GM18520 (cell line): ENCODE data around the gene CEACAM8.
"Not testable (repeated sequence)": the region's sequence is repeated elsewhere in the genome, so short reads cannot be mapped to it uniquely, and the experiment has no call there.

Source experiments
- ATAC-seq: cut with Tn5 transposase; IDR thresholded peaks from one replicate; pipeline ENCODE4 v1.9.1; 2021; ENCODE audit not compliant: unreplicated experiment

CEACAM8 gene

DNA sequence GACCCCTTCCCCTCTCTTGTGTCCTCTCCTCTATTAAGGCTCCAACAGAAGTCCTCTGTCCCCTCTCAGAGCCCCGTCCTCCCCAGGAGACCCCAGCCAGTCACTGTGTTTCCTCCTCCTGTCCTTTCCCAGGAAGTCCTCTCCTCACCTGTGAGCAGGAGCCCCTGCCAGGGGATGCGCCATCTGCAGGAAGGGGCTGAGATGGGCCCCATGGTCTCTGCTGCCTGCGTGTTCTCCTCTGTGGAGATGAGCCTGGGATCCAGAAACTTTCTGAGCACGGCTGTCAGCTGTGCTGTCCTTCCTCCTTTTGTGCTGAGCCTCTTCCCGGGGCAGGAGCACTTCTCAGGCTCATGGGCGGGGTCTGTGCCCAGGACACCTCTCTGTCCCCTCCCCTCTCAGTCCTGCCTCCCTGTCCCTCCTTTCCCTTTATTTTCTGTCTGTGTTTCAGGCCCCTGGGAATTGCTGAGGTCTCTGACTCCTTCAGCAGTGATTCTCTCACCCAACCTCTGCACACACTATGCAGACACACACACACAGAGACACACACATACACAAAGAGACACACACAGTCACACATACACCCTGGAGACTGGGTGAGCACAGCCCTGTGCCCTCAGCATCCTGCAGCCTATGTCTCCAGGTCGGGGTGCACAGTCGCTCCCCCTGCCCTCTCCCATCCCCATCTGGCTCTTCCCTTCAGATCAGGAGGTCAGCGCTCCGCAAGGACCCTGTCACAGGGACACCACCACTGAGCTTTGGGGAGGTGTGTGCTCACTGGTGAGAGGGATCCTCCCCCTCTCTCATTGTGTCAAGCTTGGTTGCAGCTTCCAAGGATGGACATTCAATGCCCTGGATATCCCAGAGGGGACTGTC, at the start of gene CEACAM8:
CEACAM8 (minus strand) TSS at position 308 of the 873 bp plus-strand sequence; CDS start at position 212, 96 bp downstream.
- no peak for ATAC-seq

DNA sequence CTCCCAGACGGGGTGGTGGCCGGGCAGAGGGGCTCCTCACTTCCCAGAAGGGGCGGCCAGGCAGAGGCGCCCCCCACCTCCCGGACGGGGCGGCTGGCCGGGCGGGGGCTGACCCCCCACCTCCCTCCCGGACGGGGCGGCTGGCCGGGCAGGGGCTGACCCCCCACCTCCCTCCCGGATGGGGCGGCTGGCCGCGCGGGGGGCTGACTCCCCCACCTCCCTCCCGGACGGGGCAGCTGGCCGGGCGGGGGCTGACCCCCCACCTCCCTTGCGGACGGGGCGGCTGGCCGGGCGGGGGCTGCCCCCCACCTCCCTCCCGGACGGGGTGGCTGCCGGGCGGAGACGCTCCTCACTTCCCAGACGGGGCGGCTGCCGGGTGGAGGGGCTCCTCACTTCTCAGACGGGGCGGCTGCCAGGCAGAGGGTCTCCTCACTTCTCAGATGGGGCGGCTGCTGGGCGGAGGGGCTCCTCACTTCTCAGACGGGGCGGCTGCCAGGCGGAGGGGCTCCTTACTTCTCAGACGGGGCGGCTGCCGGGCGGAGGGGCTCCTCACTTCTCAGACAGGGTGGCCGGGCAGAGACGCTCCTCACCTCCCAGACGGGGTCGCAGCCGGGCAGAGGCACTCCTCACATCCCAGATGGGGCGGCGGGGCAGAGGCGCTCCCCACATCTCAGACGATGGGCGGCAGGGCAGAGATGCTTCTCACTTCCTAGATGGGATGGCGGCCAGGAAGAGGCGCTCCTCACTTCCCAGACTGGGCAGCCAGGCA, 44.8 kb upstream of the CEACAM8 start:
- not testable (repeated sequence) for ATAC-seq

DNA sequence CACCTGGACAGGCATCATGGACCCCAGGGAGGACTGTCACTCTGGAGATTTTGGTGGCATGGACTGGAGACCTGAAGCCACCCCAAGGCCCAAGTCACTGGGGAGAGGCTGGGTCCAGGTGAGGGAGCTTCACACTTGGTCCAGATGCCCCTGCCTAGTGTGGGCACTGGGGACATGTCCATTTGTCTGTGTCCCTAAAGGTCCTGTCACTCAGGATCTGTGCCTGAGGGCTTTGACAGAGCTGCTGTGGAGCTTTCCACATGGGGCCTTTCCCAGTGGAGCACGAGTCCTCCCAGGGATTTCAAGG, 40.5 kb upstream of the CEACAM8 start:
- ATAC-seq, result no peak

DNA sequence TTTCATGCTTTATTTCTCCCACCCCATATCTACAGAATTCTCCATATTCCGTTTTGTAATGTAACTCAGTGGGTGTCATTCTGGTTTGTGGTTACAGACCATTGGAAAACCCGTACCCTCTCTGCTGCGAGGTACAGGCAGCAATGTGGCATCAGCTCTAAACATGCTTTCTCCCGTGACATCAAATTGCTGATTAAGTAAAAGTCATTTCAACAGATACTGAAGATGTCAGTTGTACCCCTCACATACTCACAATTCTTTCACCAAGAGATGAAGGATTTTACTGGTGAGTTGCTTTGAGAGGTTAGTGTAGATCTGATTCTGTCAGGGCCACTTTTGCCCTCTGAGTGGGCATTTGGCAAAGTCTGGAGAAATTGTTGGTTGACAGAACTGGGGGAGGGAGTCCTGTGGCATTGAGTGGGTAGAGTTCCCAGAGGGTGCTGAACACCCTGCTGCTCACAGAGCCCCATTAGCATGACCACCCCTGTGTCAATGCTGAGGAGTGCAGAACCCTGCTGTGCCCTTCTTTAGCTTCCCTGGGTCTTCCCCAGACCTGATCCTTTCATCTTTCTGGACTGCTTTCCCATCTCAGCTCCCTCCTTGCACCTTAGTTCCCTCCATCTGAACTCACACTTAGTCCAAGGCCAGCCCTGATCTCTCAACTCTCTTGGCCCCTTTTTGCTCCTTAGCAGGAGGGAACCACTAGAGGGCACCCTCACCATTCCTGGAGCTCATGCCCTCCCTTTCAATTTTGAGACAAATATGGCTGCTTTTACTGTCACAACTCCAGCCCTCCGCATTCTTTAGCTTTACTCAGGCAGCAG, 39.9 kb upstream of the CEACAM8 start:
- ATAC-seq, result no peak

DNA sequence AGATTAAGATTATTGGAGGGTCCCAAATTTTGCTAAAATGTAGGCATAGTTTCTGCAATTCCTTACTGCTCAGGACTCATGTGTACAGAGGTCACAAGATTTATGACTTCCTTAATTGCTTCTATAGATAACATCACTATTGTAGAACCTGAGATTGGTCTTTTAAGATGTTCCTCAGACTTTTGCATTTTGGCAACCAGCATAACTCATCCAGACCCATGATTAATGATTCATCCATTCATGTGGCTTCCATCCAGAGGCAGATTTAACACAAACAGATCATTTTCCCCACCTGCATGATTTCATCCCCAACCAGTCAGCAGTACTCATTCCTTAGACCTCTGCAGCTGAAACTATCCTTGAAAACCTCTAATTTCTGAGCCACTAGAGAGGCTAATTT, 34.5 kb upstream of the CEACAM8 start:
- ATAC-seq, result no peak

DNA sequence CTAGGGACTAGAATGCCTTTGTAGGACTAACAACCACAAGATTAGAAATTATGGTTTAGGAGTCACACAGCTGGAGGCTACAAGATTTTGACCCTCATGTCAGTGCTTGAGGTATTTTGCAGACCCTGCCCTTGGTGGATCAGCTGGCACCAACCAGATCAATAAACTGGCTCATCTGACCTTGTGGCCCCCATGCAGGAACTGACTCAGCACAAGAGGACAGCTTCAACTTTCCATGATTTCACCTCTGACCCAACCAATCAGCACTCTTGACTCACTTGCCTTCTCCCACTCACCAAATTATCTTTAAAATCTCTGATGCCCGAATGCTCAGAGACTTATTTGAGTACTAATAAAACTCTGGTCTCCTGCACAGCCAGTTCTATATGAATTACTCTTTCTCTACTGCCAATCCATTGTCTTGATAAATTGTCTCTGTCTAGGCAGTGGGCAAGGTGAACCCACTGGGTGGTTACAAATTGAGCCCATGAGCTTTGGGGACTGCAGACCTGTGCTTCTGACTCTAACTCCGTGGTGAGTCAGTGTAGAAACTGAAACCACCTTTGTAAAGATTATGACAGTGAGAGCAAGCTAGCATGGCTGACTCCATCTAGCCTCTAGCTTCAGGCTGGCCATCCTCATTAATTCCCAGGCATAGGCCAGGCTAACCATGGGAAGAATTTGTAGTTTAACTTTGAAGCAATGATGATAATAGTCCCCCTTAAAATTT, 33.9 kb upstream of the CEACAM8 start:
- peak; percentile 48 for ATAC-seq

DNA sequence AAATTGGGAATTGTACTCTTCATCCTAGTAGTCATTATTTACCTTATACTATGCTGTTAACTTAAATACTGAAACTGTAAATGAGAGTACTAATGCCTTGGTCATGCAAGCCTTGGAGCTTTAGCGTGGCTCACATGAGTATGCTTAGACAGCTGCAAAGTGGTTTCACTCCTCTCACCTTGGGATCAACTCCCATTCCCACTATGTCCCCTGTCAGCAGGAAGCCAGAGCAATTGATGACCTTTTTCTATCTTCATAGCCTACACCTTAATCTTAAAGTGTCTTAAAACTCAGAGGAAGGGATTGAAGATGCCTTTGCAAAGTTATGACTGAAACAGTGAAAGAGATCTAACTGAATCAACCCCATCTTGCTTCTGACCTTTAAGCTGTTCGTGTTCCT, 33.2 kb upstream of the CEACAM8 start:
- no peak for ATAC-seq

DNA sequence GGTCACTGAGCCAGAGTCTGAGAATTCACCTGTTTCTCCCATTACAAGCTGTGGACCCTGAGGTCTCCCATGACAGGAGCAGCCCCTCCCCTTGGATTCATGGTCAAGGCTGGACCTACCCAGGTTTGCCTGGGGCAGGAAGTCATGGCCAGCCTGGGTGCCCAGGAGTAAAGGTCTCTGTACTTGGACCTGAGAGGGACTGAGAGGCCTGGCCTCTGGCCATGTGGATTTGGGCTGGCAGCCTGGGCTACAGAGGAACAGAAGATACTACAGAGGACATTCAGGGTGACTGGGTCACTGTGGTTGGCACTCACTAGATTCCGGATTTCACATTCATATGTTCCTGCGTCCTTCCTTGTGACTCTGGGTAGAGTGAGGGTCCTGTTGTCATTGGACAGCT, 31.5 kb upstream of the CEACAM8 start:
- no peak for ATAC-seq

DNA sequence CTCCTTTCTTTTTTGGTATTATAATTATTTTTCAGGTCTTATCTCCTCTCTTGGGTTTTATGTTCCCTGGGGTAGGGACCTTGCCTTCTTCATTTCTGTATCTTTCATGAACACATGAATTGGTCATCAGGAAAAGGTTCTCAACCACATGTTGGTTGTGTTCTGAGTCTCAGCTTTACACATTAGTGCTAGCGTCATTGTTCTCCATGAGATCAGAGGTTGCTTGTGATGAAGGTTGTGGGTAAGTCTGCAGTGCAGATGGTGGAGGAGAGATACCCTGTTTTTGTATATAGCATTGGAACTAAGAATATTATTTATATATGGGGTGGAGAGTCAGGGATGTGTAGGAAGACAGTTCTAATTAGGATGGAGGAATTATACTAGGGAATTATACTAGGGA, 24.5 kb upstream of the CEACAM8 start:
- no peak for ATAC-seq

DNA sequence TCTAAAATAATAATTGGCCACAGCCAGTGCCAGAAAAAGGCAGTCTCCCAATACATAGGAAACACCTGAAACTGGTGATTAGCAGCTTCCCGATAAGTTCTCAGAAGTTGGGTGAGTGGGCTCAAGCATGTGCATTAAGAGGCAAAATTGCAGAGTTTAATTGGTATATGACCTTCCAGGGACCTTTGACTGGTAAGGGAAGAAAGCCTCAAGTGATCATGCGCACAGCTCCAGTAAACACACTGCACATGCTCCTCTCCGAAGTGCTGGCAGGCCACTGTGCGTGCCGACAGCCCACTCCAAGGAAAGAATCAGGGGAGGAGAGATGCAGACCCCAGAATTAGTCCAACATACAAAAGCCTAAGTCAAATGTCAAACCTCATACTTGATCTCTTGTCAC, 18.9 kb upstream of the CEACAM8 start:
- no peak for ATAC-seq

DNA sequence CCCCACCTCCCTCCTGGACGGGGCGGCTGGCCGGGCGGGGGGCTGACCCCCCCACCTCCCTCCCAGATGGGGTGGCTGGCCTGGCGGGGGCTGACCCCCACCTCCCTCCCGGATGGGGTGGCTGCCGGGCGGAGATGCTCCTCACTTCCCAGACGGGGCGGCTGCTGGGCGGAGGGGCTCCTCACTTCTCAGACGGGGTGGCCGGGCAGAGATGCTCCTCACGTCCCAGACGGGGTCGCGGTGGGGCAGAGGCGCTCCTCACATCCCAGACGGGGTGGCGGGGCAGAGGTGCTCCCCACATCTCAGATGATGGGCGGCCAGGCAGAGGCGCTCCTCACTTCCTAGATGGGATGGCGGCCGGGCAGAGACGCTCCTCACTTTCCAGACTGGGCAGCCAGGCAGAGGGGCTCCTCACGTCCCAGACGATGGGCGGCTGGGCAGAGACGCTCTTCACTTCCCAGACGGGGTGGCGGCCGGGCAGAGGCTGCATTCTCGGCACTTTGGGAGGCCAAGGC, 15.7 kb upstream of the CEACAM8 start:
- not testable (repeated sequence) for ATAC-seq

DNA sequence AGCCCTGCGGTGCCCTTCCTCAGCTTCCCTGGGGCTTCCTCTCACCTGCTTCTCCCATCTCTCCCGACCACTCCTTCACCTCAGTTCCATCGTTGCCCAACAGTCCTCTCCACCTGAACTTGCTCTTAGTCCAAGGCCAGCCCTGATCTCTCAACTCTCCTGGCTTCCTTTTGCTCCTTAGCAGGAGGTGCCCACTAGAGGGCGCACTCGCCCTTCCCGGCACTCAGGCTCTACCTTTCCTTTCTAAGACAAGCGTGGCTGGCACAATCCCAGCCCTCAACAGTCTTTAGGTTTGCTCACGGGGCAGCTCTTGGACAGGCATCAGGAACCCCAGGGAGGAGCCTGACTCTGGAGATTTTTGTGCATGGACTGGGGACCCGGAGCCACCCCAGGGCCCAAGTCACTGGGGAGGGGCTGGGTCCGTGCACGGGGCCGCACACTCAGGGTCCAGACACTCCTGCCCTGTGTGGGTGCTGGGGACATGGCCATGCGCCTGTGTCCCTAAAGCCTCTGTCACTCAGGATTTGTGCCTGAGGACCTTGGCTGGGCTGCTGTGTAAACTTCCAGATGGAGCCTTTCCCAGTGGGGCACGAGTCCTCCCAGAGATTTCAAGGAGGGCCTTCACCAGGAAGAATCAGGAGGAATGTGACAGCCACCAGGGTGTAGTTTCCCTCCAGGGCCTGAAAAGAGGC, 12.1 kb upstream of the CEACAM8 start:
- ATAC-seq, result no peak

DNA sequence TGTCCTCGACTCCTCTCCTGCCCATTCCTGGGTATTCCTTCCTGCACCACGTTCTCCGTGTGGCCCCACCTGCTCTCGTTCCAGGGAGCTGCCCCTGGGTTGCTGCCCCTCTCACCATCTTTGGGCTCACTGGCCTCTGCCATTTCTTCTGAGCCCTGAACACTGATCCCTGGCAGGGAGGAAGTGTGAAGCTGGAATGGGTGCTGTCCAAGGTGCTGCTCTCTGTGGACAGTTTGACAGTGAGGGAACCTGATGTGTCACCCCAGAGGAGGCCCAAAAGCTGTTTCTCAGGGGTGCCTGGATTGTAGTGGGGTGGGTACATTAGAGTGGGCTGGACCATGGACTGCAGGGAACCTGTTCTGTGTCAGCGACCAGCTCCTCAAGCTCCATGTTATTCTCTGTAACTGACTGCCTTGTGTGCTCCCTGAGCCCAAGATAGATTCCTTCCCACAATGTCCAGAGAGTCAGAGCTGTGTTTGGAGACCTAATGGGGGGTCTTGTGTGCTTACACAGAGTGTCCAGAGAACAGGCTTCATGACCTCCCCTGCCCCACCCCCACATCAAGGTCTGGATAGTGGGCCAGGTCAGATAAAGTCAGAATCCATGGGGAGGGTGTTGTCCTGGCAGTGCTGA, 7.2 kb upstream of the CEACAM8 start:
- ATAC-seq, result no peak

DNA sequence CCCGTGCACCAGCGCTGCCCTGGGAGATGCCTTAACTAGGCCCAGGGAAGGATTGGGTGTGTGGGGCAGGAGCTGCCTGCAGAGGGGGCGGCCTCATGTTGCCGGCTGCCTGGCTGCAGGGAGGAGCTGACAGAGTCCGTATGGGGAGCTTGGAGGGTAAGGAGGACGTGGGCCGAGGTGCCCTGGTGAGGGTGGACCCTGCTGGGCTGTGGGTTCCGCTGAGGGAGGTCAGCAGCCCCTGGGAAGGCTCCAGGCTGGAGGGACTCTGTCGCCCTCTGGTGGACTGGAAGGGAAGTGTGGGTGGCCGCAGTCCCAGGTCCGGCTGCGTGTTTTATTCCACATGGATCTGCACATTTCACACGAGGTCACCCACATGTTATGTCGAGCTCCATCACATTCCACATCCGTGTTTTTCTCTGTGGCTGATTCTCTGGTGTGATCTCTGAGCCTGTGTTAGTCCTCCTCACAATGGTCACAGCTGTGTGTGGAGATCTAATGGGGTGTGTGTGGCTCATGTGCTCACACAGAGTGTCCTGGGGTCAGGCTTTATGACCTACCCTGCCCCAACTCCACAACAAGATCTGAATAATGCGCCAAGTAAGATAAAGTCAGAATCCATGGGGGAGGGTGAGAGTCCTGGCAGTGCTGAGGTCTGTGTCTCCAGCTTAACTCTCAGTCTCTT, 1.8 kb upstream of the CEACAM8 start:
- no peak for ATAC-seq

DNA sequence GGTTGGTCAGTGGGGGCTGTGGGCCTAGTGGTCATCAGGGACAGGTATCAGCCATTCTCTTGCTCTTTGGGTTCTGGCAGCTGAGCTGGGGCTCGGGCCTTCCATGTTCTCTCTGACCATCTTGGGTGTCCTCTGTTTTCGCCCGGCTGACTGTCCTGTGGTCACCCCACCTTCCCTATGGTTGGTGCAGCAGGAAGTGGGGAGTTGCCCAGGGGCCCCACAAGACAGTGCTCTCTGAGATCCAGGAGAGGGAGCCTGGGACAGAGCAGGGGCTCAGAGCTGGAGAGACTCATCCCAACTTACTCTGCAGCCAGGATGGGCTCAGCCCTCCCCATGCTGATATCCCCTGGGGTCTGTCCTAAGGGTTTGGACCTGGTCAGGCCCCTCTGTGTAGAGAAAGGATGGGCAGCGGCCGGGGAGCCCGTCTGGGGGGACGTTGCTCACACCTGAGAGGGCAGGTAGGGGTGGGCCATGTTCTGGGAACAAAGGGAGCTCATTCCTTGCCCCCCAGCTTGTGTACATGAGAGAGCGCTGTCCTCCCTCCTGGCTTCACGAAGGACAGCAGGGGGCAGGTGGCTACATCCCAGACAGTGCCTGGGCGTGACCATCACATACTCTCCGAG, 937 bp upstream of the CEACAM8 start:
- ATAC-seq, result no peak

DNA sequence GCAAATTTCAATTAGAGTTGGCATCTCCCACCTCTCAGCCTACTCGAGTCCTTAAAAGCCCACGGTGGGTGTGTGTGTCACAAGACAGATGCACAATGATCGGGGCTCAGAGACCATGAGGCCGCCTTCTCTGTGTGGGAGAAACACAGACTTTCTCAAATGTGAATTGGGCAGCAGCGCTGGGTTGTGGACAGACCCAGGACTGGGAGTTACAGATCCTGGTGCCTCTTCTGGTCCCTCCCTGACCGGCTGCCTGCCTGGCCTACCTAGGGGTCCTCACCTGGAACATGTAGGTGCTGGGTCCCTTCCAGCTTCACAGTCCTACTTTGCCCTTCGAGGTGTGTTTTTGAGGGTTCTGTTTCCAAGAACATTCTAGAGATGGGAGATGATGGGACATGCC, 4.9 kb downstream of the CEACAM8 start:
- ATAC-seq, result no peak

DNA sequence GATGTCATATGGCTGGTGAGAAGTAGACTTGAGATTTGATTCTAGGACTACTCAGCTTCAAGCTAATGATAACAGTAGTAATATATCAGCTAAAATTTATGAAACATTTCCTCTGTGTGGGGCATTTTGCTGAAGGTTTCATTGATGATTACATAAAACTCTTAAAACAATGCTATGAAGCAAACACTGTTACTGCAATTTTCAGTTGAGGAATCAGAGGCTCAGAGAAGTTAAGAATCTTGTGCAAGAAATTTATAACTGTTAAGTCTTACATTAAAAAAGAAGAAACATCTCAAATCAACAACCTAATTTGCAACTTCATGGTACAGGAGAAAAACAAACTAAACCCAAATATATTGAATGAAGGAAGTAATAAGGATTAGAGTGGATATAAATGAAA, 10.3 kb downstream of the CEACAM8 start:
- ATAC-seq, result no peak

DNA sequence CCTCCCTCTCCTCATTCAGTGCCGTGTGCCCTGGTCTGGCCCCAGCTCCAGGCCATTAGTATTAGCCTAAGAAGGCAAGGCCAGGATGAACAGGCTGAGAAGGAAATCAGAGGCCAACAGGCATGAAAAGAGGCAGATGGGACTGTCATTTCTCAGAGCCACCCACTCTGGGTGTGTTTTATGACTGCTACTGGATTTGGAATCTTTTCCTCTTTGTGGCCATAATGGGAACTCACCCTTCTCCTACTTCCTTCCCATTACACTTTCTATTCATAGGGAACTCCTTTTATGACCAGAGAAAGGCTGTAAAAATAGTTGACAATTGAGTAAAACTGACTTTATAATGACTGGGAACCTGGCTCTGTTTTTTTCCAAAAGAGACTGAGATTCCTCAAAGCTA, 17.7 kb downstream of the CEACAM8 start:
- no peak for ATAC-seq

DNA sequence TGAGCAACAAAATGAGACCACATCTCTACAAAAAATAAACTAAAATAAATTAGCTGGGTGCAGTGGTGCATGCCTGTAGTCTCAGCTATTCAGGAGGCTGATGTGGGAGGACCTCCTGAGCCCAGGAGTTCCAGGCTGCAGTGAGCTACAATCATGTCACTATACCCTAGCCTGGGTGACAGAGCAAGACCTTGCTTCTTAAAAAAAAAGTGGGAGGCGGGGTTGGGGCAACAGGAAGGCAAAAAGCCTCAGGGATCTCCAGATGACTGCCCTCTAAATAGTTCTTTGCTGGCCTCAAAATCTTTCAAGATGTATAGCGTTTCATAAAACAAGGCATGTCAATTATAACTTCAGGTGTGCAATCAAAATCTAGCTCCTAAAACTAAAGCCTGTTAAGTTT, 18.5 kb downstream of the CEACAM8 start:
- ATAC-seq, result no peak
